AG09309 (cell line): ENCODE results near the gene PCDHGA12.
"Not testable (repeated sequence)": the region's sequence is repeated elsewhere in the genome, so short reads cannot be mapped to it uniquely, and the experiment has no call there.

Source experiments
- DNase-seq: peaks from one replicate; pipeline ENCODE4 v3.0.0-alpha.2; 2010; ENCODE audit warnings: low read depth
- H3K4me3 ChIP-seq: 2 replicates; pipeline ENCODE4 v1.5.1; 2011; ENCODE audit warnings: mild to moderate bottlenecking, low read depth, low read length, moderate library complexity; ENCODE audit not compliant: control insufficient read depth
- CTCF ChIP-seq: IDR thresholded peaks from 2 replicates; pipeline ENCODE4 v1.5.1; 2011; ENCODE audit warnings: mild to moderate bottlenecking, low read depth, low read length, inconsistent platforms; ENCODE audit not compliant: insufficient read depth, control insufficient read depth; ENCODE audit errors: missing control alignments

The PCDHGA12 gene

GRCh38 chr5:141411575-141411974 is 18.7 kb upstream of the PCDHGA12 start:
- TF ChIP-seq CTCF: no peak
- DNase-seq: no peak
- H3K4me3 ChIP-seq: no peak overlapping the region

GRCh38 chr5:141412854-141413539 is 17.3 kb upstream of the PCDHGA12 start, which contains the start of gene PCDHGA10:
TSS of gene PCDHGA10 (plus strand) at chr5:141412987. CDS start at chr5:141413176, 189 bp downstream.
- peak within 1 kb of the TSS; percentile 25 for H3K4me3 ChIP-seq
- DNase-seq: no peak
- TF ChIP-seq CTCF: peak; percentile 70

- TF ChIP-seq CTCF: no peak
- peak overlapping the region; percentile 25 for H3K4me3 ChIP-seq
- no peak for DNase-seq
Measured at GRCh38 chr5:141413540-141414069, 16.7 kb upstream of the PCDHGA12 start.

GRCh38 chr5:141414548-141415274 is 15.6 kb upstream of the PCDHGA12 start:
- H3K4me3 ChIP-seq, DNase-seq: not testable (repeated sequence)

- H3K4me3 ChIP-seq, DNase-seq: not testable (repeated sequence)
Measured at GRCh38 chr5:141415275-141415618, 15.1 kb upstream of the PCDHGA12 start.

GRCh38 chr5:141417494-141418172 is 12.7 kb upstream of the PCDHGA12 start, which contains the start of gene PCDHGB7:
TSS of gene PCDHGB7 (plus strand) at chr5:141417677. CDS start at chr5:141417860, 183 bp downstream.
- not testable (repeated sequence) for DNase-seq
- peak; percentile 76 for TF ChIP-seq CTCF
- peak within 1 kb of the TSS; percentile 46 for H3K4me3 ChIP-seq

- no peak overlapping the region for H3K4me3 ChIP-seq
- no peak for TF ChIP-seq CTCF
- no peak for DNase-seq
Measured at GRCh38 chr5:141419074-141419880, 11.0 kb upstream of the PCDHGA12 start.
